ENCODE measurements around the gene RGS12. TPM values are rescaled to one million over a fixed set of nuclear protein-coding genes. Genes with fewer than 3 reads are reported as not detected.

RGS12 gene
- total and polyA plus RNA-seq, 2 donors (not counting 1 experiment from before 2014, with no cell fraction given) = 3.5 to 13.9 TPM

- Mint-ChIP-seq H3K4me3 (no peak overlapping the region), H3K4me1 (peaks cover 4% of the 10 kb centered on the region), H3K9me3 (ENCODE audit: insufficient read depth) (no peaks in the 10 kb centered on the region), H3K27me3 (no peaks in the 10 kb centered on the region), H3K27ac (no peak overlapping the region)
- no peak overlapping the region for H3K27ac ChIP-seq (ENCODE audit: low read length in 2 of 2)
- no peaks in the 10 kb centered on the region for H3K36me3 ChIP-seq (replicated peaks in 1 of 2; ENCODE audit: control extremely low read depth in 1 of 2, control insufficient read depth in 1 of 2, extremely low read depth in 1 of 2, insufficient read depth in 2 of 2, low read length in 1 of 2)
- POLR2A ChIA-PET = no interaction called here
- CTCF ChIA-PET = no interaction called here
- H3K27me3 ChIP-seq (replicated peaks in 1 of 4; ENCODE audit: control extremely low read depth in 1 of 4, control insufficient read depth in 3 of 4, insufficient read depth in 4 of 4, low read length in 3 of 4) = no peaks in the 10 kb centered on the region
- H3K4me1 ChIP-seq (ENCODE audit: control insufficient read depth in 2 of 2, insufficient read depth in 2 of 2, low read length in 2 of 2) = peaks cover 1 to 4% of the 10 kb centered on the region in 2 donors
- intact Hi-C loops (cut with micrococcal nuclease) = no loop called here
- no peak overlapping the region for H2AFZ ChIP-seq (ENCODE audit: insufficient read depth, low read depth, low read length, poor library complexity, severe bottlenecking)
- no peaks in the 10 kb centered on the region for H4K20me1 ChIP-seq (ENCODE audit: control insufficient read depth, insufficient read depth, low read length, poor library complexity, severe bottlenecking)
- H3K4me2 ChIP-seq (replicated peaks; ENCODE audit: low read depth, low read length, poor library complexity, severe bottlenecking) = no peak overlapping the region
- H3K4me3 ChIP-seq (ENCODE audit: control extremely low read depth in 1 of 5, extremely low read depth in 1 of 5, insufficient read depth in 1 of 5, low read depth in 2 of 5, low read length in 4 of 5) = no peak overlapping the region
- no peaks in the 10 kb centered on the region for H3K9me3 ChIP-seq (ENCODE audit: control extremely low read depth in 1 of 3, control insufficient read depth in 2 of 3, insufficient read depth in 1 of 3, low read length in 2 of 3)
- no peak for DNase-seq
- no peak for TF ChIP-seq CTCF (IDR thresholded peaks at IDR 0.05)
- no peak for TF ChIP-seq EZH2 (IDR thresholded peaks at IDR 0.05; ENCODE audit: borderline replicate concordance, insufficient read depth, low read depth, low read length, poor library complexity, severe bottlenecking)
- no peak for ATAC-seq (ENCODE audit: low read depth)
- H3K79me2 ChIP-seq (ENCODE audit: control insufficient read depth, insufficient read depth, low read length) = no peaks in the 10 kb centered on the region
- H3K9ac ChIP-seq (ENCODE audit: low read length) = no peak overlapping the region
- 93% methylated on average over 19 of the region's 28 CpGs for WGBS (ENCODE audit: insufficient coverage)
Measured at GRCh38 chr4:3263053-3263875, 29.6 kb upstream of the RGS12 start.

GRCh38 chr4:3263876-3264193, 29.0 kb upstream of the RGS12 start:
- no peak overlapping the region for H3K9ac ChIP-seq (ENCODE audit: low read length)
- ATAC-seq (ENCODE audit: low read depth) = no peak
- H3K27ac ChIP-seq (ENCODE audit: low read length in 2 of 2) = no peak overlapping the region
- TF ChIP-seq CTCF (IDR thresholded peaks at IDR 0.05) (no peak), EZH2 (IDR thresholded peaks at IDR 0.05; ENCODE audit: borderline replicate concordance, insufficient read depth, low read depth, low read length, poor library complexity, severe bottlenecking) (no peak)
- Mint-ChIP-seq H3K4me3 (no peak overlapping the region), H3K27me3 (no peaks in the 10 kb centered on the region), H3K4me1 (no peaks in the 10 kb centered on the region), H3K27ac (no peak overlapping the region), H3K9me3 (ENCODE audit: insufficient read depth) (no peaks in the 10 kb centered on the region)
- H4K20me1 ChIP-seq (ENCODE audit: control insufficient read depth, insufficient read depth, low read length, poor library complexity, severe bottlenecking) = no peaks in the 10 kb centered on the region
- H3K4me2 ChIP-seq (replicated peaks; ENCODE audit: low read depth, low read length, poor library complexity, severe bottlenecking) = no peak overlapping the region
- H3K36me3 ChIP-seq (replicated peaks in 1 of 2; ENCODE audit: control extremely low read depth in 1 of 2, control insufficient read depth in 1 of 2, extremely low read depth in 1 of 2, insufficient read depth in 2 of 2, low read length in 1 of 2) = no peaks in the 10 kb centered on the region
- POLR2A ChIA-PET = no interaction called here
- CTCF ChIA-PET = no interaction called here
- no peaks in the 10 kb centered on the region for H3K27me3 ChIP-seq (replicated peaks in 1 of 4; ENCODE audit: control extremely low read depth in 1 of 4, control insufficient read depth in 3 of 4, insufficient read depth in 4 of 4, low read length in 3 of 4)
- no peak overlapping the region for H3K4me3 ChIP-seq (ENCODE audit: control extremely low read depth in 1 of 5, extremely low read depth in 1 of 5, insufficient read depth in 1 of 5, low read depth in 2 of 5, low read length in 4 of 5)
- intact Hi-C loops (cut with micrococcal nuclease) = no loop called here
- H2AFZ ChIP-seq (ENCODE audit: insufficient read depth, low read depth, low read length, poor library complexity, severe bottlenecking) = no peak overlapping the region
- no CpG with 5 or more reads among the region's 6 CpGs for WGBS (ENCODE audit: insufficient coverage)
- no peaks in the 10 kb centered on the region for H3K4me1 ChIP-seq (ENCODE audit: control insufficient read depth in 2 of 2, insufficient read depth in 2 of 2, low read length in 2 of 2)
- H3K79me2 ChIP-seq (ENCODE audit: control insufficient read depth, insufficient read depth, low read length) = no peaks in the 10 kb centered on the region
- no peaks in the 10 kb centered on the region for H3K9me3 ChIP-seq (ENCODE audit: control extremely low read depth in 1 of 3, control insufficient read depth in 2 of 3, insufficient read depth in 1 of 3, low read length in 2 of 3)
- no peak for DNase-seq

All from B cell (primary cell).